ENCODE results near the gene SLC7A11. TPM values are rescaled to one million over a fixed set of nuclear protein-coding genes. Genes with fewer than 3 reads are reported as not detected.
"Not testable (repeated sequence)": the region's sequence is repeated elsewhere in the genome, so short reads cannot be mapped to it uniquely, and the experiment has no call there.

SLC7A11 gene
- total RNA-seq, 1 experiment from 2014 or later = 14.0 TPM

GRCh38 chr4:138217567-138217966 lies 24.6 kb downstream of the SLC7A11 start:
- H3K4me1 ChIP-seq (ENCODE audit: insufficient read depth, low read length) = 0 out of 2 replicates have a peak, but pooled peaks cover 4% of the 10 kb centered on the region
- POLR2A ChIA-PET (ENCODE audit: unreplicated experiment) = no interaction called here
- no TSS peak for BruUV-seq (replicated peaks)

GRCh38 chr4:138216272-138216867 lies 25.8 kb downstream of the SLC7A11 start:
- Histone ChIP-seq H3K9me2 (replicated peaks; ENCODE audit: low read length) (no peaks in the 10 kb centered on the region), H3K27me3 (ENCODE audit: low read length) (no peaks in the 10 kb centered on the region), H3K79me2 (ENCODE audit: low read length) (no peaks in the 10 kb centered on the region), H3K4me3 (ENCODE audit: low read length) (no peak overlapping the region), H3K27ac (ENCODE audit: low read length) (no peak overlapping the region), H3K4me1 (ENCODE audit: insufficient read depth, low read length) (no peaks in the 10 kb centered on the region), H3K9ac (ENCODE audit: low read length) (no peak overlapping the region), H2AFZ (ENCODE audit: low read length) (no peak overlapping the region), H3K9me3 (ENCODE audit: low read length) (no peaks in the 10 kb centered on the region), H3K36me3 (ENCODE audit: low read depth, low read length) (peaks cover 12% of the 10 kb centered on the region), H3F3A (ENCODE audit: low read length, unreplicated experiment) (no peaks in the 10 kb centered on the region), H4K20me1 (ENCODE audit: low read length) (no peaks in the 10 kb centered on the region), H3K4me2 (ENCODE audit: low read length) (no peak overlapping the region)
- POLR2A ChIA-PET (ENCODE audit: unreplicated experiment) = no interaction called here
- CTCF ChIA-PET = no interaction called here
- DNase-seq = no peak
- no peak for ATAC-seq
- no TSS peak for BruUV-seq (replicated peaks)
- TF ChIP-seq CTCF (conservative IDR thresholded peaks at IDR 0.05; ENCODE audit: low read depth, low read length) (no peak), EZH2phosphoT487 (IDR thresholded peaks at IDR 0.05; ENCODE audit: borderline replicate concordance, low read length) (no peak), EZH2 (IDR thresholded peaks at IDR 0.05; ENCODE audit: low read length, unreplicated experiment) (no peak)
- intact Hi-C loops (cut with micrococcal nuclease) = no loop called here

More at GRCh38 chr4:138217567-138217966, 24.6 kb downstream of the SLC7A11 start:
- no peaks in the 10 kb centered on the region for H3K9me3 ChIP-seq (ENCODE audit: low read length)
- no peak overlapping the region for H3K27ac ChIP-seq (ENCODE audit: low read length)
- intact Hi-C loops (cut with micrococcal nuclease) = no loop called here
- no peaks in the 10 kb centered on the region for H3K27me3 ChIP-seq (ENCODE audit: low read length)
- H3K4me2 ChIP-seq (ENCODE audit: low read length) = no peak overlapping the region
- no peak for DNase-seq
- H3K79me2 ChIP-seq (ENCODE audit: low read length) = 0 out of 2 replicates have a peak, but pooled peaks cover 3% of the 10 kb centered on the region
- CTCF ChIA-PET = no interaction called here
- H3F3A ChIP-seq (ENCODE audit: low read length, unreplicated experiment) = no peaks in the 10 kb centered on the region
- no peak overlapping the region for H3K4me3 ChIP-seq (ENCODE audit: low read length)
- H4K20me1 ChIP-seq (ENCODE audit: low read length) = no peaks in the 10 kb centered on the region
- H3K9me2 ChIP-seq (replicated peaks; ENCODE audit: low read length) = no peaks in the 10 kb centered on the region
- H2AFZ ChIP-seq (ENCODE audit: low read length) = no peak overlapping the region
- H3K36me3 ChIP-seq (ENCODE audit: low read depth, low read length) = peaks cover 11% of the 10 kb centered on the region
- no peak overlapping the region for H3K9ac ChIP-seq (ENCODE audit: low read length)
- ATAC-seq = no peak
- TF ChIP-seq CTCF (conservative IDR thresholded peaks at IDR 0.05; ENCODE audit: low read depth, low read length) = no peak
- no peak for TF ChIP-seq EZH2phosphoT487 (IDR thresholded peaks at IDR 0.05; ENCODE audit: borderline replicate concordance, low read length)
- TF ChIP-seq EZH2 (IDR thresholded peaks at IDR 0.05; ENCODE audit: low read length, unreplicated experiment) = no peak

- ATAC-seq; H4K20me1 ChIP-seq (ENCODE audit: low read length); H3K4me3 ChIP-seq (ENCODE audit: low read length); H3K4me1 ChIP-seq (ENCODE audit: insufficient read depth, low read length); H3K36me3 ChIP-seq (ENCODE audit: low read depth, low read length); H3K9me2 ChIP-seq (replicated peaks; ENCODE audit: low read length); CTCF ChIA-PET; H3K79me2 ChIP-seq (ENCODE audit: low read length); H3K9ac ChIP-seq (ENCODE audit: low read length); BruUV-seq (replicated peaks); H3K9me3 ChIP-seq (ENCODE audit: low read length); H3K4me2 ChIP-seq (ENCODE audit: low read length); POLR2A ChIA-PET (ENCODE audit: unreplicated experiment); H2AFZ ChIP-seq (ENCODE audit: low read length); intact Hi-C loops (cut with micrococcal nuclease); H3F3A ChIP-seq (ENCODE audit: low read length, unreplicated experiment); DNase-seq; H3K27ac ChIP-seq (ENCODE audit: low read length); H3K27me3 ChIP-seq (ENCODE audit: low read length): not testable (repeated sequence)
These were observed 31.6 kb downstream of the SLC7A11 start for GRCh38 chr4:138210576-138210975.

Measured in PC-3 (cell line).